CD1c-positive myeloid dendritic cell (primary cell): Measurements from ENCODE around the gene MUCL1.
"Not testable (repeated sequence)": the region's sequence is repeated elsewhere in the genome, so short reads cannot be mapped to it uniquely, and the experiment has no call there.

Source experiments
- DNase-seq: peaks from one replicate; pipeline ENCODE4 v3.0.0-alpha.2; 2016; ENCODE audit errors: extremely low spot score

MUCL1 gene, protein sequence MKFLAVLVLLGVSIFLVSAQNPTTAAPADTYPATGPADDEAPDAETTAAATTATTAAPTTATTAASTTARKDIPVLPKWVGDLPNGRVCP

DNA sequence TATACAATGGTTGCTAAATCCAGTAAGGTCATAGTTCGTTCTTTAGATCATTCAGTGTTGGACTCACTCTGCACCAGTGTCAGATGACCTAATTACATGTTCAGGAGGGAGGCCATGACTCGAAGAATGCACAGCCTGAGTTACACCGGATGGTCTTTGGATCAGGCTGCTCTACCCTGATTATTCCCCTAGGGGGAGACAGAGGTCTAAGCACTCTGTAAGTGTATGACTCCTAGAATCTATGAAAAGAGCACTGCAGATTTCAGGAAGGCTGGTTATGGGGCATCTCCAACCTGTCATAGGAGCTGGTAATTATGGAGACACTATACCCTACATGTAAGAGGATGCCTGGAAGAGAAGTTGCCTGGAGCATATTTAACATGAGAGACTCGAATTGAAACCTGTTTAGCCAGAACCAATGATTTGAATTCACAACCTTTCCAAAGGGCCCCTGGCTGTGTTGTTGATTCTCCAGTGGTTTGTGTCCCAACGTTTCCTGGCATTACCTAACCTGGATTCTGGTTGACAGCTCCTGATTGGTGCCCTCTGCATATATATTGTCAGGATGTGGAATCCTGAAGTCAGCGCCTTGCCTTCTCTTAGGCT is at the start of gene MUCL1:
Gene MUCL1 (plus strand): TSS at position 584 of the 606 bp plus-strand sequence. CDS start 67 bp downstream, outside the sequence.
- peak; percentile 83 for DNase-seq

DNA sequence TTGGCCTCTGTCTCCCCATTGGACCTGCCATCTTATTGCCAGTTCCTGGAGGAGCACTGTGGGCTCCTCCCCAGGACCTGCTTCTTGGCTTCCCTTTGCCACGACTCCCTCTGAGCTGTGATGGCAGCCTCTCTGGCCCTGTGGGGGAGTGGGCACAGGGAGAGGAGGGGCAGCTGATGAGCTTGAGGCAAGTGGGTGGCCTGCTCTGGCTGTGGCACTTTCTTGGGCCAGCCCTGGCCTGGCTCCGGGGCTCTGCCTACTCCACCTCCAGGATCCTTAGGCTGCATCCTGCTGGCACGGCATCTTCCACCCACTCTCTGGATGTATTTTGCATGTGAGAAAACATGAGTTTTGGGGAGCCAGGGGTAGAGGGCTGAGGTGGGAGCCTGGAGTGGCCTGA is 32.6 kb upstream of the MUCL1 start:
- no peak for DNase-seq

DNA sequence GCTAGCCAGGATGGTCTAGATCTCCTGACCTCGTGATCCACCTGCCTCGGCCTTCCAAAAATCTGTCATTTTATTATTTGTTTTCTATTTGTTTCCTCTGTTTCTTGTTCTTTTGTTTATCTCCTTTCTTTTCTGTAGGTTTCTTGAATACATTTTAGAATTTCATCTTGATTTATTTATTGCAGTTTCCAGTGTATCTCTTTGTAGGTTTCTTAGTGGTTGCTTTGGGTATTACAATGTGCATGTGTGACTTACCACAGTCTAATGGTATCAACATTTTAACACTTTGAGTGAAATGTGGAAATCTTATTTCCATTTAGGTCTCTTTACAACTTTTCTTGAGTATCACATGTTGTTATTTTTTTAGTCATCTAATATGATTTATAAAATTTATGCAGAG is 29.9 kb upstream of the MUCL1 start:
- no peak for DNase-seq

DNA sequence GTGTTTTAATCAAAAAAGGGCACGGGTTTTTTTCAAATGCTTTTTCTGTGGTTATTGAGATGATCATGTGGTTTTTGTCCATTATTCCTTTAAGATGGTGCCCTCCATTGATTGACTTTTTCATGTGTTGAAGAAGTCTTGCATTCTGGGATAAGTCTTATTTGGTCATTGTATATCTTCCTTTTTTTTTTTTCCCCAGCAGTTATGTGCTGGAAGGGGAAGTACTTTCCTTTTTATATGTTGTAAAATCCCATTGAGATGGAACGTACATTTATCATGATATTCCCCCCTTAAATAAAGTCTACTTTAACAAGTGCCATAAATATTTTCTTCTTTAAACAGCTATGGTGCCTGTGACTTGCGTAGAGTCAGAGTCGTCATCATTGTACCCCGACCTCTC is 24.8 kb upstream of the MUCL1 start:
- no peak for DNase-seq

DNA sequence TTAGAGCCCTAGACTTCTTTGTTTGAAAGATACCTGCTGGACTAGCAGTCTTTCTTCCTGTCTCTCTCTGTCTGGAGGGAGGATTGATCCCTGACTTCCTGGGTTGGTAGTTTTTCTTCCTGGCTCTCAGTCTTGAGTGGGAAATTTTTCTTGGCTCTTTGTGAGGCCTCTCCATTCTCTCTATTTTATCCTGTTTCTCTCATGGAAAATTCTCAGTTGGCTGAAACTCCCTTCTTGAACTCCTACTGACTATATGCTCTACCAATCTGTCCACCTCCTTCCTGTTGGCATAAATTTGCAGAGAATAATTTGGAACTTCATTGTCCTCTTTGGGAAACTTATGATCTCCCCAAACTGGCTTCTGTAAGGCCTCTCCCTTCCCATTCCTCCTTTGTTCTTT is 24.1 kb upstream of the MUCL1 start:
- no peak for DNase-seq

DNA sequence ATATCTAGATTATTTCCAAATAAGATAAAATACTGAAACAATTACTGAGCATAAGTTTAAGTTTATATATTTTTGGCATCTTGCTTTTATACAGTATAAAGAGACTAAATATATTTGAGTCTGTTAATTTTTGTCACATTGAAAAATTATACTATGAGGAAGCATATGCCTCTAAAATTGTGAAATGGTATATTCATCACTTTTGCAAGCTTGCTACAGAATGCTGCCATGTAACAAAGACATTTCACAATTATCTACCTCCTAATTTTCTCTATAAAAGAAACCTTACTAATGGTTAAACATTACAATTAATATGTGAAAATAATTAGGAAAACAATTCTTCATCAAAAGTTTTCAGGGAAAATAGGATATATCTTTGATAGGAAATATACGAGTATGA is 22.7 kb upstream of the MUCL1 start:
- DNase-seq = no peak

DNA sequence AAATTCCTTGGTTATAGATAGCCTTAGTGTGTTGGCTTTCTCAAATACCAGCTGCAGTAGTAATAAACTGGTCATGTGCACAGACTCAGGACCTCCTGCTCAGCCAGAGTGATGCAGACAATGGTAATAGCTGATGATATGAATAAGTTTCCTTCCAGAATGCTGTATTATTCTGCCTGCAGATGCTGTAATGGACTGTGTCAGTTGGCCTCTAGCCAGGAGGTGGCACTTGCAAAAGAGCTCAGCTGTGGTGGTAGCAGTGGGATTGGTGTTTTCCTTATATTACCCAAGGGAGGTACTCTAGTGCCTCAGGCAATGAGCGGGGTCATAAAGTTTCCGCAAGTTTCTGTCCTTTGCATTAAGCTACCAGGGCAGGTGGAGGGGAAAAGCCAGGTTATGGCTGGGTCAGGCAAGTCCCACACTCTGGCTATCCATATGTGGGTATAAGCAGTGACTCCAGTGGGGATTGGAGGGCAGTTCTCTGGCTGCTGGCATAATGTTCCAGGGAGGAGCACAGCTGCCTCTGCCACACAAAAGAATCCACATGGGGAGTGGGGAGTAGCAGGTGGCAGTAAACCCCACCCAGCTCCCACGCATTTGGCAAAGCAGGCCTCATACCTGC is 14.0 kb upstream of the MUCL1 start:
- DNase-seq = no peak

DNA sequence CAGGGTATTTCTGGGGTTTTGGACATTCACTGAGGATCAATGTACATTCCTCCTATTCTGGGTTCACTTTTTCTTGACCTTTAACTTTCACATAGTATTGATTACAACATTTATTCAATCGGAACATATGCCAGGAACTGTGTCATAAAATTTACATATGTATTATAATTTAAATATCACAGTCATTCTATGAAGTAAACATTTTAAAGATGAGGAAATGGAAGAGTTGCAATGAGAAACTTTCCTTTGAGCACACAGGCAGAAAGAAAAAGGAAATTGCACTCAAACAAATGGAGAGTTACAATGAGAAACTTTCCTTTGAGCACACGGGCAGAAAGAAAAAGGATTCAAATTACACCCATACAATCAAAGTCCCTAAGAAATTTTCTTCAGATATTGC is 3.1 kb downstream of the MUCL1 start:
- peak; percentile 10 for DNase-seq

DNA sequence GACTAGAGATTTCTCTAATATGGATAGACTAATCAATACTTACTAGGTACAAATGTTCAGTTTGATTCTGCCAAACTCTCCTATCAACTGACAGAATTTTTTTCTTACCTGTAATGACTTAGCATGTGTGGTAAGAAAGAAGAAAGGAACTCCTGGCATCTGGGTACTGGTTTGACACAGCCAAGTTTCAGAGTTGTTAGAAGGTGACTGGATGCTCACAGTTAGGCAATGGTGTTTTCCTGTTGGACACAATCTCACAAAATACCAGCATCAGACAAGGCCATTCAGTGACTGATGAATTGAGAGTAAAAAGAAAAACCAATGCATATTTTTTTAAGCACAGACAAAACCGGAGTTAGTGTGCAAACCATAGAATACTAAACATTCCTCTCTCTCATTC is 4.2 kb downstream of the MUCL1 start:
- DNase-seq = no peak

DNA sequence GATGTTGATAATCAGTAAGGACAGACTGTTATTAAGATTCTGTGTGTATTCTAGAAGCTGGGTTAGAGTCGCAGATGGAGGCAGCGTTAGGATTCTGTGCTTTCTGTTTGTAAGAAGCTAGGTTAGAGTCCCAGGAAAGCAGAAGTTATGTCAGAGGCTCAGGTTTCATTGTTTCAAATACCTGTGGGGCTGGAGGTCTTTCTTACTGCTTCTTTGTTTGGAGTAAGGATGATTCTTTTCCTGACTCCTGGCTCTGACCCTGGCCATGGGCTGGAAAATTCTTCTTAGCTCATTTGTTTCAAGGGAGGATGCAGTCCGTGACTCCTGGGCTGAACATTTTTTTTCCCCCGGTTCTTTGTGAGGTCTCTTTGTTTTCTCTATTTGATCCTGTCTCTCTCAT is 5.2 kb downstream of the MUCL1 start:
- DNase-seq = no peak

DNA sequence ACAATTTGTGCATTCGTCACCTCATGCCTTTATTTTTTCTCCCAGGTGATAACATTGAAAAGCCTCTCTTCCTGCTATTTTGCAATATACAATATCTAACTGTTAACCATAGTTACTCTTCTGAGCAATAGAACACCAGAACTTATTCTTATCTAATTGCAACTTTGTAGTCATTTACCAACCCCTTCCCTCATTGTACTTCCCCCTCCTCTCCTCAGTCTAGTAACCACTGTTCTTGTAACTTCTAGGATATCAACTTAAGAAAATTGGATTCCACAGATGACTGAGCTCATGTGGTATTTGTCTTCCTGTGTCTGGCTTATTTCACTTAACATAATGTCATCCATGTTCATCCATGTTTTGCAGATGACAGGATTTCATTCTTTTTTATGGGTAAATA is 7.6 kb downstream of the MUCL1 start:
- DNase-seq = no peak

DNA sequence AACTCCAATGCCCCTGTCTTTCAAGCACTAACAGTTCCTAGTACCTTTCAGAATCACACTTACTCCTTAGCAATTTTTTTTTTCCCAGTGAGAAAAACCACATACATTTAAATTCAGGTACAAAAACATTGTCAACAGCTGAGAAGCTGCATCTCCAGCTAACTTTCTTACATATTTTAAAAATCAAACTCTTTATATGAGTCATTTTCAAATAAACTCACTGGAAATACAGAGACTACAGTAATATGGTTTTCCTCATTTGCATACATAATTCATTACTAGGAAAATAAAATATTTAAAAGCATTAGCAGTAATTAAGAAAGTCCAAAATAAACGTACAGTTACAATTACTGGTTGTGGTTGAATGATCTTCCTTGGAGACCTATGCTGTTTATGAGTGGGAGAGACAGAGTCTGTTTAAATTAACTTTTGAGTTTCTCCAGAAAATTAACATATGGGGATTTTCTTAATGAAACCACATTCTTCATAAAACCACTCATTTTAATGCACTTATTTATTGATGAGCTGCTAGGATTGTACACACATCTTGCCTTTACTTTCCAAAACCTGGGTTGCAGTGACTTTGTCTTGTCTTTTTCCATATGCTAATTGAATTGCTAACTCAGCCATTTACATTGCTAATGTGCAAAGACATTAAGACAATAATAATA is 9.8 kb downstream of the MUCL1 start:
- no peak for DNase-seq

DNA sequence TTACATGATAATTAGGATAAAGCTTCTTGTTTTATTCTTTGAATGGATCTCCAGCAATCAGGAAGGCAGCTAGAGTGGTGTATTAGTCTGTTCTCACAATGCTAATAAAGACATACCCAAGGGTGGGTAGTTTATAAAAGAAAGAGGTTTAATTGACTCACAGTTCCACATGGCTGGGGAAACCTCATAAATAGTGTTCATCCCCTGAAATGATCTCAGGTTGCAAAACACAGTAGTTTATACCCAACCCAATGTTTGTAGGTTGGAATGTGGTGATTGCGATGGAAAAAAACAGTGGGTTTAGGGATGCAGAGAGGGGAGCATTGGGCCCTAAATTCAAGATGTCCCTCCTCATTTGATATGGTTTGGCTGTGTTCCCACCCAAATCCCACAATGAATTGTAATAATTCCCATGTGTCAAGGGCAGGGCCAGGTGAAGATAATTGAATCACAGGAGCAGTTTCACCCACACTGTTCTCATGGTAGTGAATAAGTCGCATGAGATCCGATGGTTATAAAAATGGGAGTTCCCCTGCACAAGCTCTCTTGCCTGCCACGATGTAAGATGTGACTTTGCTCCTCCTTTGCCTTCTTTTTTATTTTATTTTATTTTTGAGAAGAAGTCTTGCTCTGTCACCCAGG is 11.5 kb downstream of the MUCL1 start:
- DNase-seq = no peak

DNA sequence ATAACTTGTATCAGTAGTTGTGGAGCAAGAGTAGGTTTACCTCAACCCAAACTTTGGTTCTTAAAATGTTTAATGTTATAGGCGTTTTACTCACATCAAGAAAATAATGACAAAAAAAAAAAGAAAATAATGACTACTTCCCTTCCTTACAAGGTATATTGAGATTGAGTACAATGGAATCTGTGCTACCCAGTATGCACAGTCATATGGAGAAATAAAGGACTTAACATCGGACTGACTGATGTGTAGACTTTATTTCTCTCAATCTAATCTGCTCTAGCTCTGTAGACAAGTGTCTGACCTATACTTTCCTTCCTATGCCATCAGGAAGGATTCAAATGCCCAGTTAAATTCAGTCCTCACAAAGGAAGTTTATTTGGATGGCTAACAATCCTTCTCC is 14.4 kb downstream of the MUCL1 start:
- no peak for DNase-seq

DNA sequence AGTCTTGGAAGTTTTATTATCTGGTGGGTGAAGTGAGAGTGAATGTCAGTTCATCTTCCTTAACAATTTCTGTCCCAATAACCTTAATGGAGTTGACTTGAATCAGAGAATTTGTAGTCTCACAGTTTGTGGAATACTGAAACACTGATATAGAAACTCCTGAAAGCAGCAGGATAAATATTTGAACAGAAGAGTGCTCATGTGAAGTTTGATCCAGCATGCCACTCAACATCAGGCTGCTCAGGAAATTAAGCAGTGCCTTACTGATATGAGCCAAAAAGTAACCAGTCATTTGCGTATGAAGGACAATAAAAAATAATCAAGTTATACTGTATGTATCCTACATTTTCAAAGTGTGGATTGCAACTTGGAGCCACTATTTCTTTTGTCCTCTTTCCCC is 15.7 kb downstream of the MUCL1 start:
- no peak for DNase-seq

DNA sequence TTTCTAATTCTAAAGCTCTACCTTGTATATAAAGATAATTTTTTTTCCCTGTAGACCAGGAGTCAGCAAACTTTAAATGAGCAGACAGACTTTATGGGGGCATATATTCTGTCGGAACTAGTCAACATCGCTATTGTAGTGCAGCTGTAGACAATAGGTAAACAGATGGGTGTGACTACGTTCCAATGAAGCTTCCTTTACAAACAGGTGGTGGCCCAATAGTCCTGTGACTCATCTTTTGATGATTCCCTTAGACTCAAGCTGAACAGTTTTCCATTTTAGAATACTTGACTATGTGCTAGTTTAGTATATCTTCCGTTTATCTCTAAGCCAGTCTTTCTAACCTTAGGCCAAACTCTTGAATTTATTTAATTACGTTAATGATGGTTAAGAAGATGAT is 16.3 kb downstream of the MUCL1 start:
- no peak for DNase-seq

DNA sequence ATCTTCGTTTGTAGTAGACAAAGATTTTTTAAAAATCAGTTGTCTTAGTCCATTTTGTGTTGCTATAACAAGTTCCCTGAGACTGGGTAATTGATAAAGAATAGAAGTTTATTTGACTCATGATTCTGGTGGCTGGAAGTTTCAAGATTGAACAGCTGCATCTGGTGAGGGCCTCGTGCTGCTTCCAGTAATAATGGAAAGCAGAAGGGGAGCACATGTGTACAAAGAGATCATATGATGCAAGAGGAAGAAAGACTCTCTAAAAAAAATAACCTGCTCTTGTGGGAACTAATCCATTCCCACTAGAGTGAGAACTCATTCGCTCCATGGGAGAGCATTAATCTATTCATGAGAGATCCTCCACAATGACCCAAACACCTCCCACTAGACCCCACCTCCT is 24.8 kb downstream of the MUCL1 start:
- peak; percentile 39 for DNase-seq

DNA sequence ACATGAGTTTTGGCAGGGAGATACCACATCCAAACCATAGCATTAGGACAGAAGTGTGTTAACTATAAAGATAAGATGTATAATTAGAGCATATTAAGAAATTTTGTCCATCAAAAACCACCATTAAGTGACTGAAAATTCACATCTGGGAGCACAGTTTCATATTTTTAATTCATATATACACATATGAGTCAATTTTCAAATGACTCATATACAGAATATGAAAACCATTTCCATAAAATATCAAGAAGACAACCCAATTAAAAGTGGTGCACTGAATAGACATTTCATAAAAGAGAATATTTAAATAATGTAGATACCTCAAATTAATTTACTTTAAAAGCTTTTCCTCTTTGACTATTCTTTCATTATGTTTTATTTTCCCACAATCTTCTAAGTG is 25.3 kb downstream of the MUCL1 start:
- no peak for DNase-seq

DNA sequence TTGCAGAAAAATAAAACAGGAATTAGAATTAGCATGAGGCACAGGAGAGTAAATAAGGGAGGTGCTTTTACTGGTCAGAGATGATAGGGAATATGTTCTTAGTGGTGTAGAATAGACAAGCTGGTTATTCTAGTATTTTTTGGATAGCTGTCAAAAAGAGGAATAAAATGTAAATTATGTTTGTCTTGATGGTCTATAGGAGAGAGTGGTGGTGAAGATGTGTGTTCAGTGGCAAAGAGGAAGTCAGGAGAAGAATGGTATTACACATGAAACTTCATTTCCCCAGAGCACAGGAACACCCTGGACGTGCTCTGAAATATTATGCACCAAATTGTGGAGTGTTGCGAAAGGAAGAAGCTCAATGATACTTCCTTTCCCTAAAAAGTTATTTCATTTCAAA is 27.8 kb downstream of the MUCL1 start:
- peak; percentile 71 for DNase-seq

DNA sequence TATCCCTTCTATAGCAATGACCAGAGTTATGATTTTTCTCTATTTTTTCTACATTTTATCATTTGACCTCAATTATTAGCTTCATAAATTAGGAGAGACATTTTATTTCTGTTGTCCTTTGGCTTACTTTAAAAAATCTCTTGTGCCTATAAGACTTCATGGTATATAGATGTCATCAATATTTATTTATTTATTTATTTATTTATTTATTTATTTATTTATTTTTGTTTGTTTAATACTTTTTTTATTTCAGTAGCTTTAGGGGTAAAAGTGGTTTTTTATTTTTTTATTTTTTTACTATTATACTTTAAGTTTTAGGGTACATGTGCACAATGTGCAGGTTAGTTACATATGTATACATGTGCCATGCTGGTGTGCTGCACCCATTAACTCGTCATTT is 28.3 kb downstream of the MUCL1 start:
- not testable (repeated sequence) for DNase-seq

DNA sequence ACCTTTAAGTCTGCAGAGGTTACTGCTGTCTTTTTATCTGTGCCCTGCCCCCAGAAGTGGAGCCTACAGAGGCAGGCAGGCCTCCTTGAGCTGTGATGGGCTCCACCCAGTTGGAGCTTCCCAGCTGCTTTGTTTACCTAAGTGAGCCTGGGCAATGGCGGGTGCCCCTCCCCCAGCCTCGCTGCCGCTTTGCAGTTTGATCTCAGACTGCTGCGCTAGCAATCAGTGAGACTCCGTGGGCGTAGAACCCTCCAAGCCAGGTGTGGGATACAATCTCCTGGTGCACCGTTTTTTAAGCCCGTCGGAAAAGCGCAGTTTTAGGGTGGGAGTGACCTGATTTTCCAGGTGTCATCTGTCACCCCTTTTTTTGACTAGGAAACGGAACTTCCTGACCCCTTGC is 34.1 kb downstream of the MUCL1 start:
- DNase-seq = not testable (repeated sequence)

DNA sequence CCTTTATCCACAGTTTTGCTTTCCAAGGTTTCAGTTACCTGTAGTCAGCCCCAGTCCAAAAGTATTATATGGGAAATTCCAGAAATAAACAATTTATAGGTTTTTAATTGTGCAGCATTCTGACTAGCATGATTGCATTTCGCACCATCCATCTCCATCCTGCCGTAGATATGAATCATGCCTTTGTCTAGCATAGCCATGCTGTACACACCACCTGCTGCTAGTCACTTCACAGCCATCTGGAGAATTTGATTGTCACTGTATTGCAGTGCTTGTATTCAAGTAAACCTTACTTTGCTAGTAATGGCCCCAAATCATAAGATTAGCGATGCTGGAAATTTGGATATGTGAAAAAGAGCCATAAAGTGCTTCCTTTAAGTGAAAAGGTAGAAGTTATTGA is 36.0 kb downstream of the MUCL1 start:
- DNase-seq = no peak
